HCT116 (cell line): ENCODE measurements around the gene ADNP. TPM values are rescaled to one million over a fixed set of nuclear protein-coding genes. Genes with fewer than 3 reads are reported as not detected.

Experiments
- ATAC-seq: fragments of 200-7000 bp; cut with Tn5 transposase; 2 replicates; pipeline ENCODE4 v1.9.1; 2020; ENCODE audit warnings: mild to moderate bottlenecking, moderate library complexity
- BruUV-seq: library from RNA; stranded (reverse); fragments of 400-500 nt; replicated peaks from 2 replicates; lab custom pipeline; 2021; lab: Mats Ljungman, UMichigan
- CTCF ChIA-PET: fragments of 300-600 bp; sonication (Branson Sonifier 250); formaldehyde crosslinking; loops from one replicate; lab custom pipeline; 2021; ENCODE audit warnings: antibody characterized with exemption; lab: Charles Lee
- POLR2A ChIA-PET: fragments of 300-600, 350-600 bp; sonication (Branson Sonifier 250); formaldehyde crosslinking; loops from one replicate; lab custom pipeline; 2021; ENCODE audit warnings: antibody characterized with exemption; lab: Charles Lee
- RAD21 ChIA-PET, 2 experiments: fragments of 300-600 bp; sonication (Branson Sonifier 250); formaldehyde crosslinking; loops; one replicate each; lab custom pipeline; 2023; ENCODE audit warnings: low total read pairs in 2 of 2; ENCODE audit not compliant: uncharacterized antibody in 2 of 2, unreplicated experiment in 2 of 2, low non-redundant PET in 1 of 2; lab: Charles Lee
- DNase-seq: peaks from one replicate; pipeline ENCODE4 v3.0.0-alpha.2; 2010; ENCODE audit warnings: low read depth, low spot score
- H2AFZ ChIP-seq: fragments of 200-600 bp; shearing (Covaris generic), sonication (generic); 2 replicates; pipeline ENCODE4 v1.6.1; 2017; ENCODE audit warnings: low read depth, mixed run types, mixed read lengths, antibody characterized with exemption, low read length; ENCODE audit not compliant: poor library complexity, severe bottlenecking
- H3K27ac ChIP-seq: 2 replicates; pipeline ENCODE4 v1.5.1; 2012; ENCODE audit warnings: low read depth, low read length
- H3K27me3 ChIP-seq: fragments of 200-600 bp; sonication (generic); 2 replicates; pipeline ENCODE4 v1.6.1; 2016; ENCODE audit warnings: mixed run types, low read length, mixed read lengths; ENCODE audit not compliant: insufficient read depth
- H3K36me3 ChIP-seq, 2 experiments: fragments of 200-500 bp in 1 of 2; fragments of 200-600 bp in 1 of 2; sonication (Bioruptor generic) in 1 of 2; sonication (generic) in 1 of 2; 2 replicates each; pipeline versions ENCODE4 v1.5.1 to v1.6.1; 2014 to 2016; ENCODE audit warnings: low read length in 2 of 2, inconsistent platforms in 1 of 2, mixed read lengths in 1 of 2, mixed run types in 1 of 2; ENCODE audit not compliant: insufficient read depth in 2 of 2, control insufficient read depth in 1 of 2
- H3K4me1 ChIP-seq, 2 experiments: fragments of 200-600 bp in 1 of 2; sonication (generic) in 1 of 2; 2 replicates each; pipeline versions ENCODE4 v1.5.1 to v1.6.1; 2012 to 2017; ENCODE audit warnings: low read length in 2 of 2, inconsistent platforms in 1 of 2, mild to moderate bottlenecking in 1 of 2, mixed read lengths in 1 of 2, mixed run types in 1 of 2, moderate library complexity in 1 of 2; ENCODE audit not compliant: insufficient read depth in 2 of 2, control insufficient read depth in 1 of 2
- H3K4me2 ChIP-seq: fragments of 200-600 bp; sonication (generic); 2 replicates; pipeline ENCODE4 v1.6.1; 2017; ENCODE audit warnings: mixed run types, low read length, mixed read lengths
- H3K4me3 ChIP-seq, 2 experiments: fragments of 200-600 bp in 1 of 2; sonication (generic) in 1 of 2; replicated peaks in 1 of 2; 2 replicates each; pipeline ENCODE4 v1.5.1; 2011 to 2016; ENCODE audit warnings: low read length in 2 of 2, control low read depth in 1 of 2, low read depth in 1 of 2, mild to moderate bottlenecking in 1 of 2, mixed read lengths in 1 of 2, mixed run types in 1 of 2
- H3K79me2 ChIP-seq: fragments of 200-600 bp; sonication (generic); 2 replicates; pipeline ENCODE4 v1.6.1; 2017; ENCODE audit warnings: mild to moderate bottlenecking, mixed run types, low read length, moderate library complexity, mixed read lengths; ENCODE audit not compliant: insufficient read depth
- H3K9ac ChIP-seq: fragments of 200-600 bp; sonication (generic); 2 replicates; pipeline ENCODE4 v1.6.1; 2016; ENCODE audit warnings: low read length, mixed read lengths
- H3K9me2 ChIP-seq: fragments of 200-600 bp; sonication (generic), shearing (Covaris generic); 2 replicates; pipeline ENCODE4 v1.6.1; 2017; ENCODE audit warnings: mixed run types, mild to moderate bottlenecking, moderate library complexity; ENCODE audit not compliant: insufficient read depth
- H3K9me3 ChIP-seq, 2 experiments: fragments of 200-500 bp in 1 of 2; fragments of 200-600 bp in 1 of 2; sonication (Bioruptor generic) in 1 of 2; sonication (generic) in 1 of 2; 2 replicates each; pipeline ENCODE4 v1.6.1; 2014 to 2017; ENCODE audit warnings: low read length in 2 of 2, mixed read lengths in 2 of 2, inconsistent platforms in 1 of 2, low read depth in 1 of 2, mild to moderate bottlenecking in 1 of 2, mixed run types in 1 of 2, moderate library complexity in 1 of 2; ENCODE audit not compliant: control insufficient read depth in 1 of 2, insufficient read depth in 1 of 2
- H4K20me1 ChIP-seq: fragments of 200-600 bp; sonication (generic), shearing (Covaris generic); 2 replicates; pipeline ENCODE4 v1.6.1; 2017; ENCODE audit warnings: mixed run types, mild to moderate bottlenecking, moderate library complexity; ENCODE audit not compliant: insufficient read depth
- CEBPB ChIP-seq: IDR thresholded peaks from 2 replicates; pipeline ENCODE4 v1.6.1; 2012; ENCODE audit warnings: low read depth
- ELF1 ChIP-seq: IDR thresholded peaks from 2 replicates; pipeline ENCODE4 v1.6.1; 2012; ENCODE audit warnings: low read depth, borderline replicate concordance
- EZH2 ChIP-seq: fragments of 200-600 bp; sonication (generic); IDR thresholded peaks from 2 replicates; pipeline ENCODE4 v1.6.1; 2017; ENCODE audit warnings: antibody characterized with exemption, mixed run types
- EZH2phosphoT487 ChIP-seq: fragments of 200-600 bp; IDR thresholded peaks from 2 replicates; pipeline ENCODE4 v1.6.1; 2018; ENCODE audit warnings: antibody characterized with exemption, borderline replicate concordance
- FOSL1 ChIP-seq: IDR thresholded peaks from 2 replicates; pipeline ENCODE4 v1.6.1; 2012; ENCODE audit warnings: low read depth
- JUND ChIP-seq: IDR thresholded peaks from 2 replicates; pipeline ENCODE4 v1.6.1; 2012
- POLR2AphosphoS5 ChIP-seq: IDR thresholded peaks from 2 replicates; pipeline ENCODE4 v1.6.1; 2011; ENCODE audit warnings: mild to moderate bottlenecking, low read depth, low read length, moderate library complexity
- RAD21 ChIP-seq: IDR thresholded peaks from 2 replicates; pipeline ENCODE4 v1.6.1; 2012; ENCODE audit warnings: low read depth, mild to moderate bottlenecking
- SP1 ChIP-seq: IDR thresholded peaks from 2 replicates; pipeline ENCODE4 v1.6.1; 2012; ENCODE audit warnings: low read depth
- SRF ChIP-seq: IDR thresholded peaks from 2 replicates; pipeline ENCODE4 v1.6.1; 2012; ENCODE audit warnings: low read depth
- TCF7L2 ChIP-seq: IDR thresholded peaks from 2 replicates; pipeline ENCODE4 v1.7.0; 2011; ENCODE audit warnings: borderline replicate concordance, inconsistent platforms; ENCODE audit not compliant: insufficient read depth, insufficient read length; ENCODE audit errors: extremely low read depth
- ZNF274 ChIP-seq: fragments of 200-500 bp; sonication (Bioruptor generic); IDR thresholded peaks from 2 replicates; pipeline ENCODE4 v1.6.1; 2014; ENCODE audit warnings: mild to moderate bottlenecking, low read depth, low read length, inconsistent platforms
- intact Hi-C: fragments of 100-400 bp; cut with micrococcal nuclease; formaldehyde crosslinking; loops from 2 replicates; pipeline ENCODE4 v1.10.0; 2022
- total RNA-seq: library from RNA; stranded (reverse); gene quantifications from one replicate; pipeline ENCODE4 v1.2.1, GENCODE V29; 2021; ENCODE audit not compliant: unreplicated experiment
- TF ChIP-seq, protein P1 (sequence below): IDR thresholded peaks from 2 replicates; pipeline ENCODE4 v1.6.1; 2012

Gene ADNP
- total RNA-seq, 1 experiment from 2014 or later, result 85.9 TPM

DNA sequence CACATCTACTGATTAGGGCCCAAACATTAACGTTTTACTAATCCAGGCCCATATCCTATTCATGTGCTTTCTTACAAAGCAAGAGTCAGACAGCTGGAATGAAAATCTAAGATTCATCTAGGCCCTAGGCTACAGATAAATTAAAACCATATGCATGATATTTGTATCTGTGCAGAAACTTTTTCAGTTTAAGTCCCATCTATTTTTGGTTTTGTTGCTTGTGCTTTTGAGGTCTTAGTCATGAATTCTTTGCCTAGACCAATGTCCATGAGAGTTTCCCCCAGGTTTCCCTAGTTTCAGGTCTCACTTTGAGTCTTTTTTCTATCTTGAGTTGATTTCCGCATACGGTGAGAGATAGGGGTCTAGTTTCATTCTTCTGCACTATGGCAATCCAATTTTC, 20.2 kb downstream of the ADNP start:
- H2AFZ ChIP-seq, result no peak overlapping the region
- no peak for TF ChIP-seq ZNF274
- no peak for TF ChIP-seq SP1
- TF ChIP-seq JUND, result no peak
- no peak for TF ChIP-seq SRF
- TF ChIP-seq ELF1, result no peak
- ChIA-PET POLR2A (no interaction called here), RAD21 (no interaction called here), CTCF (interaction anchor here (1.4 kb wide), 1 partner anchor 18 kb away, joined by 3 read pairs; no protein-coding TSS in a partner anchor)
- no peaks in the 10 kb centered on the region for H3K9me3 ChIP-seq
- DNase-seq (no peak), ATAC-seq (no peak)
- no peak overlapping the region for H3K4me2 ChIP-seq
- H4K20me1 ChIP-seq, result peaks cover 35% of the 10 kb centered on the region; the same call in 1 of the 2 replicates
- peaks cover 99% of the 10 kb centered on the region for H3K79me2 ChIP-seq
- no TSS peak for BruUV-seq
- H3K4me3 ChIP-seq, result no peak overlapping the region
- H3K27ac ChIP-seq, result no peak overlapping the region
- H3K27me3 ChIP-seq, result no peaks in the 10 kb centered on the region
- H3K4me1 ChIP-seq, result peaks cover 0 to 9% of the 10 kb centered on the region in 2 experiments; a peak in 1 of 4 replicates
- H3K9me2 ChIP-seq, result no peaks in the 10 kb centered on the region
- intact Hi-C loops, result no loop called here
- no peak overlapping the region for H3K9ac ChIP-seq
- H3K36me3 ChIP-seq, result peaks cover 7 to 19% of the 10 kb centered on the region in 2 experiments; a peak in 2 of 4 replicates

DNA sequence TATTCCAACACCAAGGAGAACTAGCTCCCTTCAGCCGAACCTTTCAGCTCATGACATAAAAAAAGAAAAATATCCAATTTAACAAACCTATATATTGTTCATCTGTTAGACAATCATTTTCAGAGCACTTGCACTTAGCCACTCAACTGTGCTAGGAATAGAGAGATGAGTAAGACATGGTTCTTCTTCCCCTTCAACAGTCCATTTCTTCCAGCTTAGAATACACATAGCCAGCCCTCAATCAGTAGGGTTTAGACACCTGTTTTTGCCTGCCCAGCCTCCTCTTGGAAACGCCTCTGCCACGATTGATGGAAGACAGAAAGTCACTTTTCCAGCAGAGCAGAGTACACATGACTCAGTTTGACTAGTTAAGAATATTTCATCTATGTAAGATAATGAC, 21.8 kb downstream of the ADNP start:
- no peak for ATAC-seq
- peaks cover 44% of the 10 kb centered on the region; the same call in 1 of the 2 replicates for H4K20me1 ChIP-seq
- H3K9ac ChIP-seq, result no peak overlapping the region
- no TSS peak for BruUV-seq
- H3K4me1 ChIP-seq, result peaks cover 0 to 6% of the 10 kb centered on the region in 2 experiments; a peak in 1 of 4 replicates
- H3K9me2 ChIP-seq, result no peaks in the 10 kb centered on the region
- no peak for DNase-seq
- no peaks in the 10 kb centered on the region for H3K9me3 ChIP-seq
- intact Hi-C loops, result no loop called here
- H3K27ac ChIP-seq, result no peak overlapping the region
- CTCF ChIA-PET, result no interaction called here
- no peaks in the 10 kb centered on the region for H3K27me3 ChIP-seq
- TF ChIP-seq RAD21 (no peak), POLR2AphosphoS5 (no peak), EZH2 (no peak), FOSL1 (no peak), CEBPB (no peak), TCF7L2 (no peak), EZH2phosphoT487 (no peak)
- TF ChIP-seq, protein P1, sequence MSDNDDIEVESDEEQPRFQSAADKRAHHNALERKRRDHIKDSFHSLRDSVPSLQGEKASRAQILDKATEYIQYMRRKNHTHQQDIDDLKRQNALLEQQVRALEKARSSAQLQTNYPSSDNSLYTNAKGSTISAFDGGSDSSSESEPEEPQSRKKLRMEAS, result no peak
- H3K4me3 ChIP-seq, result no peak overlapping the region
- RAD21 ChIA-PET, result no interaction called here
- no peak overlapping the region for H3K4me2 ChIP-seq
- no peak overlapping the region for H2AFZ ChIP-seq
- peaks cover 6 to 14% of the 10 kb centered on the region in 2 experiments; a peak in 2 of 4 replicates for H3K36me3 ChIP-seq
- POLR2A ChIA-PET, result no interaction called here
- H3K79me2 ChIP-seq, result peaks cover 99% of the 10 kb centered on the region
